ENCODE results near the gene RAD54L2.

GRCh38 chr3:51522273-51522962, 16.1 kb upstream of the RAD54L2 start:
- TF ChIP-seq EZH2 (IDR thresholded peaks at IDR 0.05; ENCODE audit: low read depth) (no peak), CTCF (conservative IDR thresholded peaks at IDR 0.05) (no peak)
